ENCODE results near the gene WNT9A.
A peak's percentile ranks its signal among the peaks of the same experiment; 100 is the strongest.

DNA sequence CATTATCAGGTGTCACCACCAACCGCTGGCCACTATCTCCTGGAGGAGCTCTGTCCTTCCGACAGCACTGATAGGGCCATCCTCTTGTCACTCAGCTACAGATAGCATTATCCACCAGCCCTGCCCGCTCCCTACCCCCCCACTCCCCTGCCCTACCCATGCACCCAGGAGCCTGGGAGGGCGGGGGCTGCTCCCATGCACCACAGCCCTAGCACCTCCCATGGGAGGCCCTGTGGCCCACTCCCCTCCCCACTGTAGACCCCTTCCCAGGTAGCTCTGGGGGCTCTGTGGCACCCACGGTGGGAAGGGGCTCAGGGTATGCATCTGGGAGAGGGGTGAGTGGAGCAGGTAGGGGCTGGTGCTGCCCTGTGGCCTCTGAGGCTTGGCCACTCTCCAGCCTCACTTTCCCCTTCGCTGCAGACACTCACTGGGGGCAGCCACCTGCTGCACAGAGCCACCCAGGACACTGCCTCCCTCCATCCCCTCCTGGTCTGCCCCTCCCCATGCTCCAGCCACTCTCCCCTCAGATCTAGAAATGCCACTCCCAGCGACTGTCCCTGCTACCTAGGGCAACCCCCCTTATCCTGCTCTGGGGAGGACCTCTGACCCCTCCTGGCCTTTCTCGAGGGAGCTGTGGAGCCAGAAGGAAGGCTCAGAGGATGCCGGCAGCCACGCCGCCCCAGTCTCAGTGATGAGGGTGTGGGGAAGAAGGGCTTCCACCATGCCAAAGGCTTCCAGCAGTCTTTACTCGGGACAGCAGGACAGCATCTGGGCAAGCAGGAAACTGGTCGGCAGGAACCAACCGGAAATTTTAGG lies 58.5 kb downstream of the WNT9A start:
- TF ChIP-seq, protein P1, sequence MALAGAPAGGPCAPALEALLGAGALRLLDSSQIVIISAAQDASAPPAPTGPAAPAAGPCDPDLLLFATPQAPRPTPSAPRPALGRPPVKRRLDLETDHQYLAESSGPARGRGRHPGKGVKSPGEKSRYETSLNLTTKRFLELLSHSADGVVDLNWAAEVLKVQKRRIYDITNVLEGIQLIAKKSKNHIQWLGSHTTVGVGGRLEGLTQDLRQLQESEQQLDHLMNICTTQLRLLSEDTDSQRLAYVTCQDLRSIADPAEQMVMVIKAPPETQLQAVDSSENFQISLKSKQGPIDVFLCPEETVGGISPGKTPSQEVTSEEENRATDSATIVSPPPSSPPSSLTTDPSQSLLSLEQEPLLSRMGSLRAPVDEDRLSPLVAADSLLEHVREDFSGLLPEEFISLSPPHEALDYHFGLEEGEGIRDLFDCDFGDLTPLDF (CRISPR knock-in tag; IDR thresholded peaks at IDR 0.05): no peak
- TF ChIP-seq FOXJ3 (CRISPR knock-in tag; IDR thresholded peaks at IDR 0.05): no peak
- no peak for TF ChIP-seq MCM3 (IDR thresholded peaks at IDR 0.05)
- no peak for TF ChIP-seq GABPB1 (CRISPR knock-in tag; IDR thresholded peaks at IDR 0.05)
- no peak for TF ChIP-seq NR2C2 (CRISPR knock-in tag; IDR thresholded peaks at IDR 0.05)
- no peak for TF ChIP-seq NR2C2 (tag; IDR thresholded peaks at IDR 0.05)
- TF ChIP-seq RNF2 (IDR thresholded peaks at IDR 0.05): no peak
- TF ChIP-seq EZH2 (IDR thresholded peaks at IDR 0.05; ENCODE audit: borderline replicate concordance, low read depth, low read length): no peak
- TF ChIP-seq TCF3 (CRISPR knock-in tag; IDR thresholded peaks at IDR 0.05): peak; percentile 74
- TF ChIP-seq, protein P2, sequence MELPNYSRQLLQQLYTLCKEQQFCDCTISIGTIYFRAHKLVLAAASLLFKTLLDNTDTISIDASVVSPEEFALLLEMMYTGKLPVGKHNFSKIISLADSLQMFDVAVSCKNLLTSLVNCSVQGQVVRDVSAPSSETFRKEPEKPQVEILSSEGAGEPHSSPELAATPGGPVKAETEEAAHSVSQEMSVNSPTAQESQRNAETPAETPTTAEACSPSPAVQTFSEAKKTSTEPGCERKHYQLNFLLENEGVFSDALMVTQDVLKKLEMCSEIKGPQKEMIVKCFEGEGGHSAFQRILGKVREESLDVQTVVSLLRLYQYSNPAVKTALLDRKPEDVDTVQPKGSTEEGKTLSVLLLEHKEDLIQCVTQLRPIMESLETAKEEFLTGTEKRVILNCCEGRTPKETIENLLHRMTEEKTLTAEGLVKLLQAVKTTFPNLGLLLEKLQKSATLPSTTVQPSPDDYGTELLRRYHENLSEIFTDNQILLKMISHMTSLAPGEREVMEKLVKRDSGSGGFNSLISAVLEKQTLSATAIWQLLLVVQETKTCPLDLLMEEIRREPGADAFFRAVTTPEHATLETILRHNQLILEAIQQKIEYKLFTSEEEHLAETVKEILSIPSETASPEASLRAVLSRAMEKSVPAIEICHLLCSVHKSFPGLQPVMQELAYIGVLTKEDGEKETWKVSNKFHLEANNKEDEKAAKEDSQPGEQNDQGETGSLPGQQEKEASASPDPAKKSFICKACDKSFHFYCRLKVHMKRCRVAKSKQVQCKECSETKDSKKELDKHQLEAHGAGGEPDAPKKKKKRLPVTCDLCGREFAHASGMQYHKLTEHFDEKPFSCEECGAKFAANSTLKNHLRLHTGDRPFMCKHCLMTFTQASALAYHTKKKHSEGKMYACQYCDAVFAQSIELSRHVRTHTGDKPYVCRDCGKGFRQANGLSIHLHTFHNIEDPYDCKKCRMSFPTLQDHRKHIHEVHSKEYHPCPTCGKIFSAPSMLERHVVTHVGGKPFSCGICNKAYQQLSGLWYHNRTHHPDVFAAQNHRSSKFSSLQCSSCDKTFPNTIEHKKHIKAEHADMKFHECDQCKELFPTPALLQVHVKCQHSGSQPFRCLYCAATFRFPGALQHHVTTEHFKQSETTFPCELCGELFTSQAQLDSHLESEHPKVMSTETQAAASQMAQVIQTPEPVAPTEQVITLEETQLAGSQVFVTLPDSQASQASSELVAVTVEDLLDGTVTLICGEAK (IDR thresholded peaks at IDR 0.05): no peak
- TF ChIP-seq, protein P2 (CRISPR knock-in tag; IDR thresholded peaks at IDR 0.05): no peak
